HG02763 (cell line): ENCODE measurements around the gene RIMBP2.

Experiments used
- ATAC-seq: cut with Tn5 transposase; IDR thresholded peaks from one replicate; pipeline ENCODE4 v1.9.1; 2021; ENCODE audit warnings: mild to moderate bottlenecking, moderate library complexity; ENCODE audit not compliant: unreplicated experiment

The RIMBP2 gene

DNA sequence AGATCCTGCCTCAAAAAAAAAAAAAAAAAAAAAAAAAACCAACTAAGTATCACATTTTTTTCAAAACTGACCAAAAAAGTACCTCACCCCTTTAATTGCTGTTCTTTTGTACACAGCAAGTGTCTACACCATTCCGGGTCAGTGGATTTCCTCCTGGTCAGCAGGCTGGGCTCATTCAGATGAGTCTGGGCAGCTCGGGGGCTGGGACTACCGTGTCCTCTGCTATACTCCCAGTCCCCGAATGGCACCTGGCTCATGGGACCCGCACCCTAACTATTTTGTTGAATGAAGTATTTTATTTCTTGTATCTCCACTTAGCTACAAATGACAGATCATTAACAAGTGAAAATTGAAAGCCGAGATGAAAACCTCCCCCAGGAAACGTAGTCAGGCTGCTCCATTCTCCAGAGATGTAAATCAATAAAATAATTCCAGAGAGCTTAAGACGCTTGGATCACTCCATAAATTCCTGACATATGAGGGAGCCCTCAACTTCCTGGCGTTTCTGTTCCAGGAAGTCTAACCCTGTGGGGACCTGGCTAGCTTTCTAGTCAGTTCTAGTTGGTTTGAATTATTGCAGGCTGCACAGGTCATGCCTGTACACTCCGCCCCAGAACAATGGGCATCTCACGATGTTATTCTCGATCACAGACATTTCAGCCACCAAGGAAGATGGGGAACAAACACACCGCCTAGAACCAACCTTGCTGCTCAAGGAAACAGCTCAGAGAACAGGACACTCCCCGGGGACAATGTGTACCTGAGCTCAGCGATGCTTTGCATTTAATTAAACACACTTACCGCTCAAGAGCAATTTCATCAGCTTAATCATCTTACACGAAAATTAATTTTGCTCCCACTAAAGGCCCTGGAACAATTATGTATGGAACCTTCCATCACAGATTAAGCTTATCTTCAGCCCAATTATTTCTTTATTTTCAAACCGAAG, 76.3 kb downstream of the RIMBP2 start:
- ATAC-seq, result no peak

DNA sequence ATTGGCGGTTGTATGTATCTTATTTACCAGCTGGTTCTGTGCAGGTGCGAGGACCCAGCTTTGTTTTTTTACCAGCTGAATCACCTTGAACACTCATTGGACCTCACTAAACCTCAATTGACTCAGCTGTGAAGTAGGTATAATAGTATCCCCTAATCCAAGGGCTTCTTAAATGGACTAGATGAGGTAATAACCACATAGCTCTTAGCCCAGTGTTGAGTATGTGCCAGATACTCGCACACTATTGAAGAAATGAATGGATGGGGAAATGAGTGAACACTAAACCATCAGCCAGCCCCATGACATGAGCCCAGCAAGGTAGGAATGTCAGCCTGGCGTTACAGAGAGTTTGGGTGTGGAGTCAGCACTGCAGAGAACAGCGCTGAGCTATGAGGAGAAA, 79.7 kb downstream of the RIMBP2 start:
- no peak for ATAC-seq

DNA sequence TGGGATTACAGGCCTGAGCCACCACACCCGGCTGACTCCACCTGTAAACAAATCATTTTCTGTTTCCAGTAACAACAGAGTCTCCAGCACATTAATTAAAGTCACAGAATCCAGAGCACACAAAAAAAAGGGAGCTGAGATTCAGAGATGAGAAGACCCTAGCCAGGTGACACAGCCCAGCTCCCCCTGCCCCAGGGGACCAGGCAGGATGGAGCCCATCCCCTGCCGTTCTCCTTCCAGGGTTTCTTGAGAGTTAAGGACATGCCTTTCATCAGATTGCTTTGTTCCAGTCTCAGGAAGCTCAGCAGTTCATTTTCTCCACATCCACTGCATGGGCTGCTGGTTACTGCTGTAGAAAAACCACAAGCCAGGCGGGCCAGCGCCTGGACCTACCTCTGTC, 81.2 kb downstream of the RIMBP2 start:
- no peak for ATAC-seq

DNA sequence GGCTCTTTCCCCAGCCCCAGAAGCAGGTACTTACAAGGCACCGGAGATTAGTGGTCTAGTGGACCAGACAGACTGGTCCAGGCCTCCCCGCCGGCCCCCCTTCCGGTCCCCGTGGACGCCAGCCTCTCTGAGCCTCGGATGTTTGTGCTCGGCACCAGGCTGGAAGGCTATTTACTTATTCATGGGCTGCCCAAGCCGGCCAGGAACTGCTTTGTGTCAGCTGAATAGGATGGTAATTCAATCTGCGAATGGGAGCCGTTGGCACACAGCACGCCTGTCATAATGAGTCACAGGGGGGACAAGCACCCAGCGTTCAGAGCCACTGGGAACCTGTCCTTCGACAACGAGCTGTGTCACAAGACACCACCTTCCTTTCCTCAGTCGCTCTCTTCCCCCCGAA, 82.3 kb downstream of the RIMBP2 start:
- no peak for ATAC-seq

DNA sequence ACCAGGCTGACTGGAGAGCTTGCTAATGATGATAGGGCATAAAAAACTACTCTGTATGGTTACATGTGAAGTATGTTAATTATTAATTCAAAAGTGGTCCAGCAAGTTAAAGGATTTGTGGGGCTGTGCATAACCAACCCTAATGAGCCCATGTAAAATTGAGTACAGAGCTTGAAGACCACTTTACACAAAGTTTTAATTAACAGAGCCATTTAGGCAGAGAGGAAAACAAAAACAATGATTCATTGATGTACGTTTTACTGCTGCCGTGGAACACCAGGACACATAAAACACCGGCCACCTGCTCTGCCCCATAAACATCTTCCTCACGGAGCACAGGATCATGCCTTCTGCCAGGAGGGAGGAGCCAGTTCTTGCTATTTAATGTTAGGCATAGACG, 83.5 kb downstream of the RIMBP2 start:
- ATAC-seq, result no peak

DNA sequence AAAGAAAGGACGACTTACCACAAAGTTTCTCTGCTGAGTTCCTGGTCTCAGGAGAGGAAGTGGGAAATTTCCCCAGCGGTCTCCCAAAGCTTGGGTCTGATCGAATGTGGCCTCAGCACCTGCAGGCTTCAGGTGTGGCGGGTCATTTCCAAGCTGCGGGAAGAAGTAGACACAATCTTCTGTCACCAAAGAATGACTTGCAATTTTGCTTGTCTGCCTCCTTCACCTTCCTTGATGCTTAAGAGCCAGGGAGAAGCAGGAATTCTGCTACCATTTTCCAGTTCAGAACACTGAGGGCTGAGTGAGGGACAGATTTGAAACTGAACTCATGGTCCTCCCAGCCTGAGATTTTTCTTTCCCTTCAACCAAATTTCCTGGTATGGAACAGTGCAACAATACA, 87.8 kb downstream of the RIMBP2 start:
- no peak for ATAC-seq

DNA sequence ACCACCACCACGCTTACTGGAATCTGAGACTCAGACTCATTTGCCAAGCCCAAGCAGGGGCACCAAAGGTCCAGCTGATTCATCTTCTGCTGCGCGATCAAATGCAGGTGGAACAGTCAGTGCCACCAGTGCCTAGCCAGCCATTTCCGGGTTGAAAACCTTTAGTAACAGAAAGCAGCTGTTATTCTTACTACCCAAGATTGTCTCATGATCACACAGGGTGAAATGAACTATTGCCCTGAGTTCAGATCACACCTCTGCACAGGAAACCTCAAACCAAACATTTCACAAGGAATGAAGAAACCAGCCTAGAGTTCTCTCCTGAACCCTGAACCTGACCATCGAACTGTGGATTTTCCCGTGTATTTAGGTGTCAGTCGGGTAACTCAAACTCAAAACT, 88.9 kb downstream of the RIMBP2 start:
- ATAC-seq, result no peak

DNA sequence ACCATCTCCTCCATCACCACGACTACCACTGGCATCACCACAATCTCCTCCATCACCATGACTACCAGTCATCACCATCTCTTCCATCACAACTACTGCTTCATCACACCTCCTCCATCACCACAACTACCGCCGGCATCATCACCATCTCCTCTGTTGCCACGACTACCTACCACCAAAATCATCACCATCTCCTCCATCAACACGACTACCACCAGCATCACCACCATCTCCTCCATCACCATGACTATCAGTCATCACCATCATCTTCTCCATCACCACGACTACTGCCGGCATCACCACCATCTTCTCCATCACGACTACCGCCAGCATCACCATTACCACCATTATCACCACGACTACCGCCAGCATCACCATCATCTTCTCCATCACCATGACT, 89.5 kb downstream of the RIMBP2 start:
- ATAC-seq, result no peak

DNA sequence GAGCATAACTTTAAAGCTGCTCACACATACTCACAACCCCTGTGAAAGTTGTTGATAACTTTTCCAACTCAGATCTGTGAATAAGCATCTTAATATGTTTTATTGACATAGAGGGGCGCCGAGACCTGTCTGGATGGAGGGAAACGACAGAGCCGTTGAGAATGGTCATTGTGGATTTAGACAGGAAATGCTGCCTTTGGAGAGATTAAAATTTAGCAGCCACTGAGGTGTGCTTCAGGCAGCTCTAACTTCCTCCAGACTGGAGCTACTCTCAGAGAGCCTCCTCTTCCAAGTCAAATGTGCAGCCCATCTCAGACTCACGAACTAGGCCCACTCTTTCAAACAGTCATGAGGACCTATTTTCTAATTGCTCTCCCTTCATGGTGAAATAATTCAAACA, 90.9 kb downstream of the RIMBP2 start:
- no peak for ATAC-seq

DNA sequence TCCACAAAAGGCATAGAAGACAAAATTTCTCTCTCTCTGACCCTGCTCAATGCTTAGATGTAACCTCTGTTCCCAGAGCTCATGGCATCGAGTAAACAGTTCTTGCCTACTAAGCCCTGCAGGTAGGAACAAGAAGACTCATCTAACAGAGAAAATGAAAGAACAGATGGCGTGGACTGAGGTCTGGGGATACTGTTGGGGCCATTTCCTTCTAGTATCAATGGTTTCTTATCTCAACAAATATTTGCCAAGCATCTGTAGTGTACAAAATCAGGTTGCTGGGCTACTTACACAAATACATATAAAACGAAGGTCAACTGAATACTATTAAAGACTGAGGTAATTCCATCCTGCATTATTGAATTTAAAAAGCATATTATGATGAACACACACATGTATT, 93.3 kb downstream of the RIMBP2 start:
- no peak for ATAC-seq

DNA sequence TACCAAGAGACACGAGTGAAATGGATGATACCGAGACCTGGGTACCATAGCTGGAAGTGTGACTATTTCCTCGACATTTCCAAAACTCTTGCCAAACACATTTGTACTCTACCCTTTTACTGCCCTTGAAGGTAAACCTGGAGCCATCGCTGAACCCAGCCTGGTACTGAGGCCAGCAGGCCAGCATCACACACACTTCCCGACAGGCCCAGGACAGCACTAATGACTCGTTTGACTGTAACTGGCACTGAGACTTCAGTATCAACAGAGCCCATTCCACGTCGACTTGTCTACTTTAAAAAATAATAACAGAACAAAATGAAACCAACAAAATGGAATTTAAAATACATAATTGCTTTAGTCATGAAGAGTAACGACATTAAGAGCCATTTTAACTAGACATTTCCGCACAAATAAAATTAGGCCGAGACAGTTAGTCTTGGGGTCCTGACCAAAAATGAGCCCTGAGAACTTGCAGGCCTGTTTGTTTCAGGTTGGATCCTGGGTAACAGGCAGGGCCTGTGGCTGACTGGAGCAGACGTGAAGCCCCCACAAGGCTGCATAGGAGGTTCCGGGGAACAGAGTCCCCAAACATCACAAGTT, 94.3 kb downstream of the RIMBP2 start:
- ATAC-seq, result no peak

DNA sequence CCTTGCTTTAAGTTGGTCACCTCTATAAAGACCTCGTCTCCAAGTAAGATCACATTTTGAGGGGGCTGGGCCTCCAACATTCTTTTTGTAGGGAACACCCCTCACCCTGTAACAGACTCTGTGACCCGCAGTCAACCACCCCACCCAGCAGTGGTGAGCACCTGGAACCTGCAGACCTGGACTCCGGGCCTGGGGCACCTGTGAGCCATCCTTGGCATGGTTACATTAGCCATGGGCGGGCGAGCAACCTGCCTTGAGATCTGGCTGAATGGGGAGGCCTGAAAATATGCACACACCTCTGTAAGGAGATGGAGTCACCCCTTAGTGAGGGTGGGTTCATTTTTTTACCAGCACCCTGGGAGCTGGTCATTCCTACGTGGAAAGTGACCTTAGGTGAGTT, 95.3 kb downstream of the RIMBP2 start:
- ATAC-seq, result no peak

DNA sequence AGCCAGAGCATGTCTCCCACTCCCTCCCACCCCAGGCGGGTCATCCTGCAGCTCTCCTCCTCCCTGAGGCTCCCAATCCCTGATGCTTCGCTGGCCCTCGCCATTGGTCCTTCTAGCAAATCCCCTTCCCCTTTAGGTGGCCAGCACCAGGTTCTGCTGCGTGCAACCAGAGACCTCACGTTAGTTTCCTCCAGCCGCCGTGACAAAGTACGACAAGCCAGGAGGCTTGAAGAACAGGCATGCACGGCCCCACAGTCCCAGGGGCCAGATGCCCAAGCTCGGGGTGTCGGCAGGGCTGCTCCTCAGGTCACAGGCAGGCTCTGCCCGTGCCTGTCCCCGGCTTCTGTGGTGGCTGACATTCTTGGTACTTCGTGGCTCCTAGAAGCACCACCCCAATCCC, 95.8 kb downstream of the RIMBP2 start:
- ATAC-seq, result no peak

DNA sequence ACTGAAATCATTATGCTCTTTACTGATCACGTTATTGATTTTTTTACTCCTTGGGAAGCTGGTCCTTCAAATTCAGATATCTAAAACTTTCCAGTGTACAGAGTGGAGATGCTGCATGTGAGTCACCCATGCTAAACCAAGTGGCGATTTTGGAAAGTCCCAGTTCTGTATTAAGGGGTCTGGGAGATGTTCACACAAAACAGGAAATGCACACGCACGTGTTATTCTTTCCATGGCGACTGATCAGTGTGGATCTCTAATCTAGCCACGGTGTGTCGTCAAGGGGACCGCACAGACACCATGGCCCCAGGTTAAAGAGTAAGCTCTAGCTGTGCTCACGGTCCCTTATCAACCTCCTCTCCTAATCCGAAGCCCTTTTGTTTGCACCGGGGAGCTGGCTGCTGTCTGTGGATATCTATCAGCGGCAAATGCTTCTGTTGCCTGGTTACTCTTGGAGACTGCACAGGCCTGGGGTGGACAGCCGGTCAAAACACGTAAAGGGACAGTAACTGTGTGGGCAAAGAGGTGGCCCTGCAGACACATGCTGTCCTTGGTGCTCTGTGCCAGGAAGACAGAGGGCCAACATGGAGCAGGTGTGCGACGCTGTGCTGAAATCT, 96.6 kb downstream of the RIMBP2 start:
- ATAC-seq, result no peak

DNA sequence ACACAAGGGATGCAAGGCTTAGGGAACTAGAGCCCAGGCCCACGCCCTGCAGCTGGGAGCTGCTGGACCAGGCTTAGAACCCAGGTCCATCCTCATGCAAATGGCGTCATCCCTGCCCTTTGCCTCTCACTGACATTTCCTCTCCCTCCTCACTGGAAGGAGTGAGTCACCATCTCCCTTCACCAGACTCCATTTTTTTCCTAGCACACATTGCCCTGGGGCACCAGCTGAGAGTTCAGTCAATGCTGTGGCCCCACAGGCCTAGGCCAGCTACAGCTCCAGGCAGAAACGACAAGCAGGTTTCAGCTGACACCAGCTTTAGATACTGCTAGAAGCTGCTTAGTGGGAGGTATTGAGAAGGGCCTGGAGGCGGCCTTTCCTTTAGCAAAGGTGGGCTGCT, 98.9 kb downstream of the RIMBP2 start:
- ATAC-seq, result no peak

DNA sequence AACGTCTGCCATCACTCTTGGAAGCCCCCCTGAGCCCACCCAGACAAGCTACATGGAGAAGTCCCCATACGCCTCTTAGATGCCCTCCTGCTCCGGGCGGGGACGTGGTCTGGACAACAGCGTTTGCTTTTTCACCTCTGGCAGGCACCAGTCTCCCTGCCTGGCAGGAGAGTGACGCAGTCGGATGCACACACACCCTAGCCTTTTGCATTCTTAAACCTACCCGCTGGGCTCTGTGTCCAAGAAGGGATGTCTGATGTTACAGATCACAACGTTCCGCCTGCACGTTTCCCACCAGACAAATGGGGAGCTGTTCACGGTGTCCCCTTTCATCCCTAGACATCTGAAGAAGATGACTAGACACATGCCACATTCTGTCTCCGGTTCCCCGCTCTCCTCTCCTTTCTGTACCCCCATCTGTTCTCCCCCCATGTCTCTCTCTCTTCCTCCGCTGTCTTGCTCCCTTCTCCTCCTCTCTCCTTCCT, 100.2 kb downstream of the RIMBP2 start:
- ATAC-seq, result no peak

DNA sequence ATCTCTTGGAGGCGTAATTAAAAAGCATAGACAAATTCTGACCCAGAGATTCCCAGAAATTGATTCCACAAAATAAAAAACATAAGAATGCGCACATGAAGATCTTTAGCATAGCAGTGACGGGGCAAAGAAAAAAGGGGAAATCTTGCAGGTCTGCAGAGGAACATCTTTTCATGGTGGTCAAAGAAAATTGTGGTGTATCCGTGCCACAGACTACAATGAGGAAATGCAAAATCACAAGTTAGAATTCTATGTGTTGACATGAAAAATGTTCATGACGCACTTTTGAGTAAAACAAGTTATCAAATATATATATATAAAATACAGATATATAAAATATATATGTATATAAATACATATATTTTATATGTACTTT, 101.6 kb downstream of the RIMBP2 start:
- ATAC-seq, result no peak

DNA sequence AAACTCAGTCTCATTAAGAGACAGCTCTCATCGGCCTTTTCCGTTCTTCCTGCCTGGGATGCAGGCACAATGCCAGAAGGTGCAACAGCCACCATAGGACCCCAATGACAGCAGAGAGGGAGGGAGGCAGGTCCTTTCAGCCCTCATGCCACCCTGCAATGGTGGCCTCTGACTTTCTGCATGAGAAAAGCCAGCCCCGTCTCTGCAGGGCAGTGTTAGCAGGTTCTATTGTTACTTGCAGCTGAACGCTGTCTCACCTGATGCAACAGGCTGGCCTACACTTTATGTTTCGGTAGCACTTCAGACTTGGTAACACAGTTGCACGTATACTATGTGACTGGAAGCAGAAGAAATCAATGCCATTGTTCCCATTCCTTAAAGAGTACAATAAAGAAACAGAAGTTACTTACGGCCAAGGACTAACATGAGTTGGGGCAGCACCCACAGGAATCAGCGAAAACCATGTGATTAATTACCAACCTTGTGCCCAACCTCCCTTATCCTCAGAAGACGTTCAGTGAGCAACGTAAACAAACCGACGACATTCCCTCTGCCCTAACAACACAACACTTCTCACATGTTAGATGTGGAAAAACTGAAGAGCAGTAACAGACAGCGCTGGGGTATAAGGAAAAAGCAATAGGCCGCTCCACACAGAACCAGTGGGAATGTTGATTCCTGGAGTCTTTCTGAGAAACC, 102.1 kb downstream of the RIMBP2 start:
- ATAC-seq, result no peak

DNA sequence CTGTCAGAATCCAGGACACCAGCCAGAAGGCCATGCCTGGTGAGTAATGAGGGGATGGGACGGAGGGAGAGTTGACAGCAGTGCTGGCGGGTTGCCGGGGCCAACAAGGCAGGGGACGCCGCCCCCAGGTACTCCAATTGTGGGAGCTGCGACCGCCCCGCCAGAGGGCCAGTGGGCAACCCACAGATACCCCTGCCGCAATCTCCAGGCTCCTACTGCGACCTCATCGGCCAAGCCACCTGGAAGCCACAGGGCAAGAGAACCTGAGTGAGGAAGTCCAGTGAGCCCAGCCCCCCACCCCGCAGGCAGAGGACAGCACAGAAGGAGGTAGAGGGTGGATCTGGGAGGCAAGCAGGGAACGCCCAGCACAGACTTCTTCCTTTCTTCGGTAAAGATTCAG, 103.0 kb downstream of the RIMBP2 start:
- no peak for ATAC-seq

DNA sequence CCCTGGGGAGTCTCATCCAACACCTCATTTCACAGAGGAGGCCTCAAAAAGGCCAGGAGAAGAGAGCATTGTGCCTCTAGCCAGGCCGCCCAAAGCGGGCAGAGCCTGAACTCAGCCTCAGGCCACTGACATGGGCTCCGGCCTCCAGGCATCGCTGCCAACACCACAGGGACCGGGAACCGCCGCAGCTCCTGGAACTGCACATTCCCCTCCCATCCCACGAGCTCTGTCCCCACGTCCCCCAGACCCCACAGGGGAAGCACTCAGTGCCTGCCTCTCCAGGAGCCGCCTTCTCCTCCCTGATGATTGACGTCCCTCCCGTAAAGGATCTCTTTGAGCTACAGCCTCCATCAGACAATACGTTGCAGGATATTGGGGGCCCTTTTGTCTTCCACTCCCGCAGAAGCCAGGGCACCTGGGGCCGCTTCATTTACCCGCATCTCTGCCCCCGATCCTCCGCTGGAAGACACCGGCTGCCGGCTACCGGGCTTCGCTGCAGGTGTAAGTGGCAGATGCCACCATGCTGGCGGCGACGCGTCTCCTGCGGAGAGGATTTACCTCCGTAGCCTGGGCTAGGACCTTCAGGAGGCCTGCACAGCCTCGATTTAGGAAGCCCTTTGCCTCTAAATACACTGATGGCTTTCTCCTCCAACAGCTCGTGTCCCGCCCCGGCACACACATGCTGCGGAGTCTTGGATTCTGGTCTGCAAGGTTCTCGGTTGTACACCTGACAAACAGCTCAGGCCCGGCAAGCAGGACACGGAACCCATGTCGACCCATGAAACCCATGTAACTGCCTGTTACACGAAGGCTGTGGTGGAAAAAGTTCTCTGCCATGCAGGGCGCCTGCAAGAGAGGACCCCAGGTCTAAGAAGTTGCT, 104.8 kb downstream of the RIMBP2 start:
- no peak for ATAC-seq
